Central memory CD4-positive, alpha-beta T cell (primary cell): ENCODE measurements around the gene THAP7.
"Not testable (repeated sequence)": the region's sequence is repeated elsewhere in the genome, so short reads cannot be mapped to it uniquely, and the experiment has no call there.

Experiments used
- DNase-seq: peaks from one replicate; pipeline ENCODE4 v3.0.0; 2022
- total RNA-seq, 3 experiments: gene quantifications; one replicate each; lab custom pipeline; 2026; lab: John Stamatoyannopoulos, UW

THAP7 gene
- 38.4 to 49.4 (median 46.6) reads per million in 3 experiments for total RNA-seq

GRCh38 chr22:21001601-21002325, at the start of gene THAP7:
Gene THAP7 (minus strand): TSS chr22:21002118. CDS start chr22:21001911, 207 bp downstream.
- peak; percentile 96 for DNase-seq

GRCh38 chr22:21051145-21051830, 49.4 kb upstream of the THAP7 start:
- DNase-seq = no peak

- DNase-seq = not testable (repeated sequence)
These were observed 47.0 kb upstream of the THAP7 start for GRCh38 chr22:21048965-21049364.

- not testable (repeated sequence) for DNase-seq
These were observed 46.5 kb upstream of the THAP7 start for GRCh38 chr22:21048448-21048847.

DNA sequence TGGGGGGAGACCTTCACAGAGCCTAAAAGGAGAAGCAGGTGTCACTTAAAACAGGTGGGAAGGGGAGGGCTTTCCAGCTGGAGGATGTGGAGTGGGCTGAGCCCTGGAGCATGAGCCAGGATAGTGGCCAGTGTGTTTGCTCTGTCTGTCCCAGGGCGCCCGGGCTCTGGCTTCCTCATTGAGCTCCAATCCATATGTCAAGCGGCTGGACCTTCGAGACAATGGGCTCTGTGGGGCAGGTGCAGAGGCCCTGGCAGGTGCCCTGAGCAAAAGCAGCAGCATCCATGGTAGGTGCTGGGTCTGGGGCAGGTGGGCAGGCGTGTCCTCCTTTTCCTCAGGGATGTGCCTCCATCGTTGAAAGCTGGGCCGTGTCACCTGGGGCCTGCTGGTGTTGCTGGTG, 45.8 kb upstream of the THAP7 start:
- no peak for DNase-seq

DNA sequence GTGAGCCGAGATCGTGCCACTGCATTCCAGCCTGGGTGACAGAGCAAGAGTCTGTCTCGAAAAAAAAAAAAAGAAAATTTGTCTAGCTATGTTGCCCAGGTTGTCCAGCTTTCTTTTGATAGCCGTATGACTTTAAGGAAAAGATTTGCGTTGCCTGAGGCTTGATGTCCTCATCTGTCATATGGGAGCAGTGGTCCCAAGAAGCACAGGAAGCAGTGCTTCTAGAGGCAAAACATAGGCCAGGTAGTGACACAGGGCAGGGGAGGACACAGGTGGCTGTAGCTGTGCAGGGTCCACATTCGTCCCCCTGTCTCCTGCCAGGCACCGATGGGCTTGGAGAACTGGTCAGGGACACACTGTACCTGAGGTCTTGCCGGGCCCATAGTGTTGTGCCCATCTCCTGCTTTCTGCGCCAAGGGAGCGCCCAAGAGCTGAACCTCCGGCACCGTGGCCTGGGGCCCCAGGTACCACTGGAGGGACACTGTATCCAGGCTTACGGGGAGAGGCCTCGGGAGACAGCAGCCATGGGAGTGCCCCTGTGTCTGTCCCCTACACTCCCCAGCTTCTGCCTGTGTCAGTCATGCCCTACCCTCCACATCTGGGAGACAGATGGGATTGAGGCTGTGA, 45.2 kb upstream of the THAP7 start:
- no peak for DNase-seq

DNA sequence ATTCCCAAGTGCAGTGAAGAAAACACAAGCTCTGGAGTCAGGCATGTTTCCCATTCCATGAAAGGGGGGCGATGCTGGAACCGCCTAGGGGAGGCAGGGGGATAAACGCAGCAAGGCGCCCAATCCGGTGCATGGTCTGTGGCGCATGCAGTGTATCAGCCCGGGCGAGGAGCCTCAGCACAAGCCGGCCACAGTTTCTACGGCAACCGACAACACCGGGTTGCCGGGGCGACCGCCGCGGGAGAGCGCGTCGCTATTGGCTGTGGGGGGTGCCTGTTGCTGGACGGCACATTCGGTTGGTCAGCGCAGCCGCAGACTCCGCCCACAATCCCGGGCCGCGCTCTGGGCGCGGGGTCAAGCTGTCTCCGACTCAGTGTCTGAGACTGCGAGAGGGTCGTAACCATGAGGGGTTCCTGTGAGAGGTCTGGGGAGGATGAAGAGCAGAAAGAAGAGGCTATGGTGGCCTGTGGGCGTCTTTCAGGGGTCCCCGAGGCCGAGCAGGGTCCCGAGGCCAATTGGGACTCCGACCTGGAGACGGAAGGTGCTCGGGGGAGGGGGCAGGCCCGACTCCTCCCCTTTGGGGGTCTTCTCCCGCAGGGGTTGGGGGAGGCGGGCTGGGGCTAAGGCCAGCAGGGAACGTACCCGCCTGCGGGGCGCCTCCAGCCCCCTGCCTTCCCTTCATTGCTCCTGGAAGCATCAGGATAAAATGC, 43.8 kb upstream of the THAP7 start, which contains the start of gene LRRC74B:
Gene LRRC74B, plus strand, starts transcription at position 362 of the 710 bp plus-strand sequence. Its CDS starts 41 bp downstream, at position 403.
- DNase-seq = peak; percentile 68

DNA sequence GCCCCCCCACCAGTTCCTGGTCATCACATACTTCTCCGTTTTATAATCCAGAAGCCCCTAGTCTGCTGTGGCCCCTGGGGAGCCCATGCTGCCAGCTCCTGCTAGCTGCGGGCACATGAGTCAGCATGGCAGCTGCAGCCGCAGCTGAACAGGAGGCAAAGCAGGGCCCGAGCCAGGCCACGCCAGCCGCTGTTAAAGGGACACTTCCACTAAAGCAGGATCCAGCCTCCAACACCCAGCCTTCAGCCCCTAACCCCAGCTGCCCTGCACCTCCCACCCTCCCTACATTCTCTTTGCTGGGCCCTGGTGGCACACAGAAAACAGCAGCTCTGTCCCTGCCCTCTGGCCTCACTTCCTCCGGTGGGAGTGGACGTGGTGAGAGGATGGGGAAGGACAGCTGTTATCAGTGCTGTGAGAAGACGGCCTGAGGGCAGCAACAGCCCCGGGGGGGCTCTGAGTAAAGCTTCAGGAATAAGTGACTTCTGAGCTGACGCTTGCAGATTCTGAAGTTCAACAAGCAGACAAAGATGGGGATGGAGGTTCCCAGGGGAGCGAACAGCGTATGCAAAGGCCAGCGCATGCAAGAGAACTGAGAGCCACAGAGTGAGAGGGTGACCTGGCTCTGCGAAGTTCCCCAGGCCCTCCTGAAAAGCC, 43.1 kb upstream of the THAP7 start:
- DNase-seq = no peak

GRCh38 chr22:21043860-21044535, 42.1 kb upstream of the THAP7 start:
- no peak for DNase-seq

DNA sequence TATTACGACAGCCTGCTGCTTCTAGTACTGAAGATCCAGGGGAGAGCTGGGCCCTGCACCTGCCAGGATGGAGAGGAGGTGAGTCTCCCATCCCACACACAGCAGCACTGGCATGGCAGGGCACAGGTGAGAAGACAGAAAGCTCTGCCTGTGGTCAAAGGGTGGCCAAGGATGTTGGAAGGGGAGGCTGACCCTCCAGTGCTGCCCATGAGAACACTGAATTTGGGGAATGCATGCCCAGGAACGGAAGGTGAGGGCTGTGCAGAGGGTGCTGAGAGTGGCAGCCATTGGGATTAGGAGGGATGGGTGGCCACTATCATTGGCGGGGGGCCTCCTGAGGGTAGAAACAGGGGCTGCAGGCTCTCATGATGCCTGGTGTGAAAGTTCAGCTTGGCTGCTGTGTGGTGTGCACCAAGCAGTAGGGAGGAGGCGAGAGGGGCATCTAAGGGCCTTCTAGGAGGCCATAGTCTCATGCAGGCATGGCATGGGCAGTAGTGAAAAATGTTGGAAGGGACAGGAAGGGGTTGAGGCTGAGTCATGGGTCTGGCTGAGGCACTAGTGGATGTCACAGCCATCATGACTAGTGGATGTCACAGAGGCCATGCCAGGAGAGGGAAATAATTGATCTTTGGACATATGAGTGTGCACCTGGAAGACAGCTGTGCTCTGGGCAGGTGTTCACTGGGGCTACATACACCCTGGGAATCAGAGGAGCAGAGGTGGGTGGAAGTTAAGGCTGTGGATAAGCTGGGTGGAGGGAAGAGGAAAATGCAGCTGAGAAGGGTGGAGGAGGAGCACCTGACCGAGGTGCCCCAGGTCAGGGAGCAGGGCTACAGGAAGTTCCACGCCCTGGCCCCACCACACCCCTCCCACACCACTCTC, 41.3 kb upstream of the THAP7 start:
- no peak for DNase-seq

GRCh38 chr22:21041937-21042336, 40.0 kb upstream of the THAP7 start:
- no peak for DNase-seq

GRCh38 chr22:21039158-21039557, 37.2 kb upstream of the THAP7 start:
- not testable (repeated sequence) for DNase-seq

DNA sequence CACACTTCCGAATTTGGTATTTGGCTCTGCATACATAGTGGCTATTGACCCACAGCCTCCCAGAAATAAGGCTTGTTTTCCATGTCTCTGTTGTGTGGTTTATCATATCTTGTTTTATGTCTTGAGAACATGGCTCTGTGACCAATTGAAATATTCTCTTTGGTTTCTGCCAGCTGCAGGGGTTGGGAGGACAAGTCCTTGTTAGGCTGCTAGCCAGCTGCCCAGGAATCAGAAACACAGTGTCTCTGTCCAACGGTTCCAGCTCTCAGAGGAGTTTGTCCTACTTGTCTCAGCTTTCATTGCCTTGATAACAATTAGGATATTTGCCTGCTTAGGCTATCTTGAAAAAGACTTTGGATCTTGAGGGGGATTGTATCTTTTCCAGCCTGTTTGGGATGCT, 36.5 kb upstream of the THAP7 start:
- DNase-seq = no peak

- DNase-seq = no peak
These were observed 33.1 kb upstream of the THAP7 start for GRCh38 chr22:21034989-21035388.

DNA sequence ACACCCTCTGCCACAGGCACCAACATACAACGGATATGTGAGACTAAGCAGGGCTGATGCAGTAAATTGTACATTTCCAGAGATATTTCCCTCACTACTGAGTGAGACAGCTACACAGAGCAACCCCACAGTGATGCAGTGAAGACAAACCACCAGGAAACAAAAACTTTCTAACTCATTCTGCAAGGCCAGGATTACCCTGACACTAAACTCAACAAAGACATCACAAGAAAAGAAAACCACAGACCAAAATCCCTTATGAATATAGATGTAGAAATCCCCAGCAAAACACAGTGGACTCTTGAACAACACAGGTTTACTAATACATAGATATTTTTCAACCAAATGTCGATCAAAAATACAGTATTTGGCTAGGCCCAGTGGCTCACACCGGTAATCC, 32.0 kb upstream of the THAP7 start:
- DNase-seq = no peak

DNA sequence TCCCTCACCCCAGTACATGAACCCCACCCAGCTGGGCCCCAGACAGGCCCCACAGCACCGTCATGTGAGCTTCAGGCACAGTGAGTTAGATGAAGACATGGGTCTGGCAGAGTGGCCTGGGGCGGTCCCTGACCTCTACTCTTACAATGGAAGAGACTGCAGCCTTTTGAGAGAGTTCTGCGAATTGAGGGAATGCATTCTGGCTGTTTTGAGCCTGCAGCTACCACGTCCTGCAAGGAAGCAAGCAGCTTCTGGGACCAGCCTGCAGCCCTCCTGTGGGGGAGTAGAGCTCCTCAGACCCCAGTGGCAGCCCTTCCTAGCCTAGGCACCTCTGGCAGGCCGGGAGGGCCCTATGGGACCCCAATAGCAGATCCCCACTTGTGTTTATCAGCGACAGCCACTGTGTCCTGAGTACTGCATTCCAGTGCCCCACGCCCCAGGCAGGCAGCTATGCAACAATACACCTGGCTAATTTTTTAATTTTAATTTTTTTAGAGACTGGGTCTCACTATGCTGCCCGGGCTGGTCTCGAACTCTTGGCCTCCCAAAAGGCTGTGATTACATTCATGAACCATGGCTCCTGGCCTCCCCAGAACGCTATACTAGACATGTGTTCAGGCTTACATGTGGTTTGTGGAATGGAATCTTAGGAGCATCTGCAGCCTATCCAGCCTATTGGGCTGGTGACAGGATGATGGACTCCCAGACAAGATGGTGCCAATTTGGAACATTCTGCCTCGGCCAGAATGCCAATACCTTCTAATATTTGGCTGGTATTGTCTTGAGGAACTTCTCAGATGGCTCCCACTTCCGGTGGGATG, 31.2 kb upstream of the THAP7 start:
- DNase-seq = no peak

GRCh38 chr22:21032037-21032867, 30.3 kb upstream of the THAP7 start, which contains the start of gene SLC7A4:
Gene SLC7A4 (minus strand): TSS chr22:21032561. CDS start chr22:21031812, 749 bp downstream.
- no peak for DNase-seq

DNA sequence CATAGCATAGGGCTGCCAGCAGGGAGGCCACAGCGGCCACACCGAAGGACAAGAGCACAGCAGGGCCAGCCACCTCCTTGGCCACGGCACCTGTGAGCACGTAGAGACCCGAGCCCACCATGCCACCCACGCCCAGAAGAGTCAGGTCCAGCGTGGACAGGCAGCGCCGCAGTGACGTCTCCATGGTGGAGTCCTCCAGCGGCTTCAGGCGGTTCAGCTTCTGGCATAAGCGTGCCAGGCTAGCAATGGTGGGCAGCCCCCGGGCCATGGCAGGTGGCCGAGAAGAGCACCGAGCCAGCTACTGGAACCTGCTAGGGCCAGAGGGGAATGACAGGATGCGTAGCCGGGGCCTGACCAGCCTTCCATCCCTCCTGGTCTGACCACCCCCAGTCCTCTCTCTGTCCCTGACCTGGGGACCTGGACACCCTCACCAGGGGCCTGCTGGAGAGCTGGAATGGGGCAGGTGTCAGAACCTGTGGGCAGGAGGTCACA, 29.7 kb upstream of the THAP7 start:
- no peak for DNase-seq
